Endothelial cell of umbilical vein (primary cell): Measurements from ENCODE around the gene SSNA1. TPM values are rescaled to one million over a fixed set of nuclear protein-coding genes. Genes with fewer than 3 reads are reported as not detected.

Experiments used
- Bru-seq: library from RNA; stranded (reverse); fragments of 400-500 nt; gene quantifications from one replicate; lab custom pipeline; 2021; lab: Mats Ljungman, UMichigan
- BruChase-seq, 2 experiments: library from RNA; stranded (reverse); fragments of 400-500 nt; gene quantifications; one replicate each; lab custom pipeline; 2021; lab: Mats Ljungman, UMichigan
- BruUV-seq: library from RNA; stranded (reverse); fragments of 400-500 nt; replicated peaks from 2 replicates; lab custom pipeline; 2021; lab: Mats Ljungman, UMichigan
- CTCF ChIA-PET: fragments of 300-600, 350-600 bp; sonication (Branson Sonifier 250); formaldehyde crosslinking; loops from one replicate; lab custom pipeline; 2021; ENCODE audit warnings: antibody characterized with exemption, inconsistent platforms; lab: Charles Lee
- POLR2A ChIA-PET: fragments of 300-600, 350-600 bp; sonication (Branson Sonifier 250); formaldehyde crosslinking; loops from one replicate; lab custom pipeline; 2021; ENCODE audit warnings: antibody characterized with exemption, inconsistent platforms; lab: Charles Lee
- DNase-seq: peaks from one replicate; pipeline ENCODE4 v3.0.0-alpha.2; 2011; ENCODE audit warnings: low read depth, low spot score
- FAIRE-seq: peaks from 2 replicates; lab custom pipeline; 2011; peaks lifted over from hg19 to GRCh38; lab: Jason Lieb, UNC
- H2AFZ ChIP-seq: 2 replicates; pipeline ENCODE4 v1.6.0; 2012; ENCODE audit warnings: low read depth, low read length, control low read depth, inconsistent platforms
- H3K27ac ChIP-seq: 2 replicates; pipeline ENCODE4 v1.5.1; 2011; ENCODE audit warnings: low read depth, mild to moderate bottlenecking, control low read depth, low read length, moderate library complexity; ENCODE audit not compliant: insufficient read depth
- H3K27me3 ChIP-seq, 2 experiments: 2 replicates each; pipeline versions ENCODE4 v1.6.0 to v1.6.1; 2011; ENCODE audit warnings: low read length in 2 of 2, mixed read lengths in 1 of 2; ENCODE audit not compliant: control insufficient read depth in 2 of 2, insufficient read depth in 2 of 2
- H3K36me3 ChIP-seq, 2 experiments: 2 replicates in 1 of 2; 3 replicates in 1 of 2; pipeline ENCODE4 v1.5.1; 2011; ENCODE audit warnings: low read length in 2 of 2, mild to moderate bottlenecking in 1 of 2, moderate library complexity in 1 of 2; ENCODE audit not compliant: control insufficient read depth in 2 of 2, insufficient read depth in 2 of 2; ENCODE audit errors: extremely low read depth in 1 of 2
- H3K4me1 ChIP-seq: 3 replicates; pipeline ENCODE4 v1.5.1; 2011; ENCODE audit warnings: mild to moderate bottlenecking, low read length; ENCODE audit not compliant: control insufficient read depth, insufficient read depth; ENCODE audit errors: extremely low read depth
- H3K4me2 ChIP-seq: 2 replicates; pipeline ENCODE4 v1.6.1; 2011; ENCODE audit warnings: low read length, control low read depth, mixed read lengths; ENCODE audit not compliant: insufficient read depth
- H3K4me3 ChIP-seq, 3 experiments: fragments of 200-600 bp in 1 of 3; sonication (generic), shearing (Covaris generic) in 1 of 3; replicated peaks in 1 of 3; 2 replicates each; pipeline ENCODE4 v1.5.1; 2011 to 2016; ENCODE audit warnings: control low read depth in 3 of 3, low read length in 3 of 3, mild to moderate bottlenecking in 2 of 3, inconsistent platforms in 1 of 3, low read depth in 1 of 3, moderate library complexity in 1 of 3; ENCODE audit not compliant: insufficient read depth in 1 of 3
- H3K79me2 ChIP-seq: 2 replicates; pipeline ENCODE4 v1.6.0; 2012; ENCODE audit warnings: low read length, inconsistent platforms; ENCODE audit not compliant: control insufficient read depth, insufficient read depth
- H3K9ac ChIP-seq: replicated peaks from 2 replicates; pipeline ENCODE3; 2011; ENCODE audit warnings: low read length, control low read depth; ENCODE audit not compliant: insufficient read depth; ENCODE audit errors: extremely low read depth
- H3K9me1 ChIP-seq: replicated peaks from 3 replicates; pipeline ENCODE4 v1.6.0; 2011; ENCODE audit warnings: mild to moderate bottlenecking, low read length; ENCODE audit not compliant: control insufficient read depth, insufficient read depth; ENCODE audit errors: extremely low read depth
- H3K9me3 ChIP-seq: replicated peaks from 2 replicates; pipeline ENCODE4 v1.5.1; 2012; ENCODE audit warnings: low read length, inconsistent platforms; ENCODE audit not compliant: control insufficient read depth, insufficient read depth
- H4K20me1 ChIP-seq: replicated peaks from 2 replicates; pipeline ENCODE3; 2011; ENCODE audit warnings: mild to moderate bottlenecking, low read length; ENCODE audit not compliant: control insufficient read depth, insufficient read depth; ENCODE audit errors: extremely low read depth
- CTCF ChIP-seq, 2 donors: IDR thresholded peaks; 1 replicate in 1 of 2; 2 replicates in 1 of 2; pipeline ENCODE4 v1.5.1; 2011; ENCODE audit warnings: low read length in 2 of 2, mild to moderate bottlenecking in 2 of 2, moderate library complexity in 2 of 2, control low read depth in 1 of 2, inconsistent platforms in 1 of 2, low read depth in 1 of 2; ENCODE audit not compliant: insufficient read depth in 1 of 2; ENCODE audit errors: extremely low read depth in 1 of 2
- EZH2 ChIP-seq: IDR thresholded peaks from 2 replicates; pipeline ENCODE4 v1.6.1; 2012; ENCODE audit warnings: borderline replicate concordance, low read depth, mild to moderate bottlenecking, moderate library complexity, low read length, inconsistent platforms; ENCODE audit not compliant: severe bottlenecking
- FOS ChIP-seq: IDR thresholded peaks from 2 replicates; pipeline ENCODE4 v1.6.1; 2011; ENCODE audit warnings: mild to moderate bottlenecking, low read length, moderate library complexity, borderline replicate concordance; ENCODE audit not compliant: insufficient read depth
- JUN ChIP-seq: IDR thresholded peaks from 2 replicates; pipeline ENCODE4 v1.6.1; 2011; ENCODE audit warnings: borderline replicate concordance, low read depth; ENCODE audit not compliant: insufficient read length, insufficient read depth
- MAX ChIP-seq: IDR thresholded peaks from 2 replicates; pipeline ENCODE4 v1.6.1; 2011; ENCODE audit not compliant: insufficient read depth, insufficient read length
- MYC ChIP-seq: IDR thresholded peaks from one replicate; pipeline ENCODE4 v1.6.1; 2011; ENCODE audit warnings: mild to moderate bottlenecking, low read depth, low read length
- POLR2A ChIP-seq: IDR thresholded peaks from 2 replicates; pipeline ENCODE4 v1.6.1; 2012; ENCODE audit warnings: low read depth, mild to moderate bottlenecking, control low read depth, low read length
- POLR2AphosphoS5 ChIP-seq: IDR thresholded peaks from 2 replicates; pipeline ENCODE4 v1.6.1; 2012; ENCODE audit warnings: low read depth, mild to moderate bottlenecking, control low read depth, low read length, moderate library complexity; ENCODE audit not compliant: insufficient read depth
- dilution Hi-C: fragments of 300-500 bp; cut with MboI; formaldehyde crosslinking; loops from one replicate; pipeline ENCODE4 v1.15.0; 2019; ENCODE audit warnings: low sequenced_read_pairs; ENCODE audit not compliant: extremely low pct_ligation_motif_present
- intact Hi-C: fragments of 100-400 bp; cut with micrococcal nuclease; formaldehyde crosslinking; loops from one replicate; pipeline ENCODE4 v1.10.0; 2022
- long read RNA-seq: library from polyadenylated mRNA; stranded (forward); transcript quantifications from one replicate; pipeline ENCODE4 v2.0.0, GENCODE V29; 2021
- polyA minus RNA-seq, 3 experiments: library from RNA; depleted of rRNA, polyadenylated mRNA; stranded (reverse); fragments of >200 nt; gene quantifications; 1 replicate in 1 of 3; 2 replicates in 2 of 3; pipeline ENCODE4 v1.2.3, GENCODE V29; 2011
- polyA plus RNA-seq, 4 experiments: library from polyadenylated mRNA; depleted of rRNA in 3 of 4; stranded (reverse) in 3 of 4; unstranded in 1 of 4; fragments of >200 nt; gene quantifications; 2 replicates each; pipeline versions ENCODE4 v1.2.1 to v1.2.3, GENCODE V29; 2011 to 2012; ENCODE audit warnings: missing spikeins in 1 of 4
- total RNA-seq: library from RNA; stranded (reverse); gene quantifications from 2 replicates; pipeline ENCODE4 v1.2.3, GENCODE V29; 2021

Gene SSNA1
- total RNA-seq (89.0 and 90.5 TPM in 2 replicates), polyA plus RNA-seq (146 and 162 TPM in 2 replicates), polyA minus RNA-seq (21.4 and 27.1 TPM in 2 replicates), Bru-seq, nascent RNA (percentile 65 among the genes with signal in this experiment), BruChase-seq, experiment 1, labeled RNA remaining after a 6-hour chase (percentile 90 among the genes with signal in this experiment), BruChase-seq, experiment 2, labeled RNA remaining after a 2-hour chase (percentile 73 among the genes with signal in this experiment)
- 105 and 133 TPM in 2 replicates for polyA plus RNA-seq (2011; cell fraction: cytosol; rRNA removed)
- 40.9 and 47.5 TPM in 2 replicates for polyA plus RNA-seq (2011; cell fraction: nucleus; rRNA removed)
- 64.0 and 77.7 TPM in 2 replicates for polyA plus RNA-seq (2012)
- 54.2 TPM for polyA minus RNA-seq (2011; cell fraction: cytosol; rRNA and poly(A)+ RNA removed)
- 7.1 and 9.3 TPM in 2 replicates for polyA minus RNA-seq (2011; cell fraction: nucleus; rRNA and poly(A)+ RNA removed)
- long read RNA-seq, transcript SSNA1-202 (2 exons, 1,170 nt): minor isoform, 155 of 491 reads
- long read RNA-seq, transcript SSNA1-203 (2 exons, 570 nt): minor isoform, 8 of 491 reads
- long read RNA-seq, transcript SSNA1-204 (3 exons, 723 nt): minor isoform, 5 of 491 reads
- long read RNA-seq, transcript SSNA1-201 (3 exons, 896 nt): major isoform, 173 of 491 reads
- long read RNA-seq, partial matches to known transcripts: 0 of 491 reads
- long read RNA-seq, other reads (novel, unspliced or antisense): 150 of 491 reads

- intact Hi-C loops (loop anchor here (1.0 to 2.0 kb wide), 3 partner anchors 12 to 35 kb away; partner anchors contain the start of genes NDOR1, TMEM203 and TPRN), dilution Hi-C loops (no loop called here)
- peak within 1 kb of the TSS; percentile 57 to 86 (median 64) for H3K4me3 ChIP-seq
- no peaks in the 10 kb centered on the region for H3K9me3 ChIP-seq
- no TSS peak for BruUV-seq
- H3K9ac ChIP-seq: peak within 1 kb of the TSS; percentile 61
- TF ChIP-seq FOS: no peak
- no peak for TF ChIP-seq EZH2
- peak; percentile 80 for TF ChIP-seq POLR2A
- peak; percentile 76 for TF ChIP-seq MAX
- TF ChIP-seq POLR2AphosphoS5: peak; percentile 98
- TF ChIP-seq MYC: peak; percentile 79
- TF ChIP-seq CTCF (IDR thresholded peaks at IDR 0.05; ENCODE audit: extremely low read depth in 1 of 2, insufficient read depth in 1 of 2, low read depth in 1 of 2, low read length in 2 of 2): peak; percentile 32 to 40
- TF ChIP-seq JUN: peak; percentile 49
- peaks cover 17% of the 10 kb centered on the region for H3K4me1 ChIP-seq
- H3K36me3 ChIP-seq: peaks cover 0 to 32% of the 10 kb centered on the region in 2 experiments
- peak within 1 kb of the TSS; percentile 62 for H3K4me2 ChIP-seq
- H3K27ac ChIP-seq: peak within 1 kb of the TSS; percentile 48
- CTCF ChIA-PET: interaction anchor here (0.9 to 3.1 kb wide), 21 partner anchors 9 to 160 kb away, joined by 3 to 30 read pairs (median 4); partner anchors contain the start of genes GRIN1, MAN1B1, NDOR1 and RNF208
- no peaks in the 10 kb centered on the region for H3K9me1 ChIP-seq
- no peaks in the 10 kb centered on the region for H3K27me3 ChIP-seq
- peak; percentile 88 for FAIRE-seq
- no peaks in the 10 kb centered on the region for H4K20me1 ChIP-seq
- DNase-seq: peak; percentile 95
- peak within 1 kb of the TSS; percentile 73 for H2AFZ ChIP-seq
- peaks cover 33% of the 10 kb centered on the region for H3K79me2 ChIP-seq
- POLR2A ChIA-PET: interaction anchor here (0.7 to 1.8 kb wide), 5 partner anchors 10 to 73 kb away, joined by 3 to 7 read pairs (median 4); partner anchors contain the start of genes NDOR1, TMEM203 and TPRN
Measured at GRCh38 chr9:137188490-137189296, at the start of gene SSNA1, which contains the start of gene ANAPC2. Gene SSNA1 (plus strand): TSS chr9:137188676. CDS start chr9:137188727, 51 bp downstream. Gene ANAPC2 (minus strand): TSS chr9:137188560. CDS start chr9:137188532, 28 bp downstream.
